H1 (cell line): ENCODE data around the gene IL1RAPL1. TPM values are rescaled to one million over a fixed set of nuclear protein-coding genes. Genes with fewer than 3 reads are reported as not detected.
A peak's percentile ranks its signal among the peaks of the same experiment; 100 is the strongest.

Source experiments
- CTCF ChIA-PET: fragments of 300-600 bp; sonication (Branson Sonifier 250); formaldehyde crosslinking; loops from one replicate; lab custom pipeline; 2021; ENCODE audit not compliant: partially characterized antibody; lab: Charles Lee
- POLR2A ChIA-PET: fragments of 300-600 bp; sonication (Branson Sonifier 250); formaldehyde crosslinking; loops from one replicate; lab custom pipeline; 2021; ENCODE audit warnings: inconsistent platforms; ENCODE audit not compliant: partially characterized antibody; lab: Charles Lee
- DNase-seq, 2 experiments: peaks; one replicate each; pipeline versions ENCODE4 v3.0.0 to v3.0.0-alpha.2; 2010 to 2022; ENCODE audit warnings: low spot score in 2 of 2, low read depth in 1 of 2, mixed read lengths in 1 of 2
- FAIRE-seq: peaks from 2 replicates; lab custom pipeline; 2011; peaks lifted over from hg19 to GRCh38; lab: Jason Lieb, UNC
- H2AFZ ChIP-seq: 2 replicates; pipeline ENCODE4 v1.8.1; 2012; ENCODE audit warnings: low read length, inconsistent platforms
- H2AK5ac ChIP-seq: 2 replicates; pipeline ENCODE4 v1.6.1; 2013; ENCODE audit warnings: low read depth, low read length
- H2BK120ac ChIP-seq: replicated peaks from 2 replicates; pipeline ENCODE3; 2013; ENCODE audit warnings: low read depth, low read length, inconsistent platforms
- H2BK12ac ChIP-seq: 2 replicates; pipeline ENCODE4 v1.6.1; 2013; ENCODE audit warnings: low read depth, low read length
- H2BK15ac ChIP-seq: 2 replicates; pipeline ENCODE4 v1.6.1; 2013; ENCODE audit warnings: low read length
- H2BK20ac ChIP-seq: 2 replicates; pipeline ENCODE4 v1.6.1; 2013; ENCODE audit warnings: low read length
- H2BK5ac ChIP-seq: 2 replicates; pipeline ENCODE4 v1.6.1; 2013; ENCODE audit warnings: low read depth, low read length
- H3K14ac ChIP-seq: 2 replicates; pipeline ENCODE4 v1.6.1; 2013; ENCODE audit warnings: inconsistent platforms; ENCODE audit not compliant: insufficient read length
- H3K18ac ChIP-seq: 2 replicates; pipeline ENCODE4 v1.6.1; 2013; ENCODE audit warnings: low read length; ENCODE audit errors: extremely low read depth
- H3K23ac ChIP-seq: 2 replicates; pipeline ENCODE4 v1.6.1; 2013; ENCODE audit warnings: inconsistent platforms; ENCODE audit not compliant: insufficient read length
- H3K23me2 ChIP-seq: 2 replicates; pipeline ENCODE4 v1.6.1; 2013; ENCODE audit warnings: low read depth, low read length
- H3K27ac ChIP-seq: 2 replicates; pipeline ENCODE4 v1.6.1; 2011; ENCODE audit warnings: low read depth, low read length, inconsistent platforms
- H3K27me3 ChIP-seq, 4 experiments: replicated peaks in 1 of 4; 1 replicate in 1 of 4; 2 replicates in 3 of 4; pipeline versions ENCODE4 v1.6.1 to v1.8.1; 2011 to 2013; ENCODE audit warnings: low read length in 3 of 4, mild to moderate bottlenecking in 3 of 4, inconsistent platforms in 2 of 4, mixed read lengths in 2 of 4, moderate library complexity in 1 of 4; ENCODE audit not compliant: control insufficient read depth in 3 of 4, insufficient read depth in 3 of 4; ENCODE audit errors: extremely low read depth in 1 of 4
- H3K36me3 ChIP-seq, 4 experiments: 2 replicates each; pipeline versions ENCODE4 v1.6.1 to v1.8.1; 2011 to 2013; ENCODE audit warnings: mild to moderate bottlenecking in 4 of 4, low read length in 3 of 4, moderate library complexity in 2 of 4, control low read depth in 1 of 4, inconsistent platforms in 1 of 4; ENCODE audit not compliant: insufficient read depth in 4 of 4, control insufficient read depth in 2 of 4
- H3K4ac ChIP-seq: replicated peaks from 2 replicates; pipeline ENCODE3; 2013; ENCODE audit warnings: low read length, low read depth, mixed read lengths, inconsistent platforms; ENCODE audit not compliant: insufficient read length
- H3K4me1 ChIP-seq, 4 experiments: replicated peaks in 1 of 4; 1 replicate in 1 of 4; 2 replicates in 3 of 4; pipeline versions ENCODE4 v1.6.1 to v1.8.1; 2011 to 2013; ENCODE audit warnings: low read length in 3 of 4, inconsistent platforms in 2 of 4, mixed read lengths in 1 of 4; ENCODE audit not compliant: insufficient read depth in 4 of 4, control insufficient read depth in 3 of 4
- H3K4me2 ChIP-seq, 2 experiments: 2 replicates each; pipeline versions ENCODE4 v1.6.1 to v1.8.1; 2011 to 2013; ENCODE audit warnings: low read depth in 2 of 2, low read length in 2 of 2, control low read depth in 1 of 2, inconsistent platforms in 1 of 2, mild to moderate bottlenecking in 1 of 2; ENCODE audit not compliant: insufficient read depth in 1 of 2
- H3K4me3 ChIP-seq, 4 experiments: fragments of 200-600, 300-600 bp in 1 of 4; sonication (generic), shearing (Covaris generic), sonication (Bioruptor Twin) in 1 of 4; 2 replicates each; pipeline versions ENCODE4 v1.5.1 to v1.8.1; 2011 to 2016; ENCODE audit warnings: low read length in 4 of 4, low read depth in 3 of 4, control low read depth in 2 of 4, inconsistent platforms in 2 of 4, mild to moderate bottlenecking in 2 of 4, mixed read lengths in 1 of 4, moderate library complexity in 1 of 4; ENCODE audit not compliant: insufficient read depth in 2 of 4; ENCODE audit errors: extremely low read depth in 1 of 4
- H3K56ac ChIP-seq: replicated peaks from 2 replicates; pipeline ENCODE3; 2013; ENCODE audit warnings: low read depth, mild to moderate bottlenecking, mixed read lengths, low read length, inconsistent platforms; ENCODE audit not compliant: insufficient read length
- H3K79me1 ChIP-seq: 2 replicates; pipeline ENCODE4 v1.6.1; 2013; ENCODE audit warnings: low read depth, low read length, control low read depth
- H3K79me2 ChIP-seq, 2 experiments: 2 replicates each; pipeline versions ENCODE4 v1.6.1 to v1.8.1; 2012 to 2013; ENCODE audit warnings: low read length in 2 of 2, mild to moderate bottlenecking in 2 of 2, inconsistent platforms in 1 of 2; ENCODE audit not compliant: insufficient read depth in 2 of 2, control insufficient read depth in 1 of 2
- H3K9ac ChIP-seq, 4 experiments: replicated peaks in 1 of 4; 1 replicate in 1 of 4; 2 replicates in 3 of 4; pipeline versions ENCODE4 v1.6.1 to v1.8.1; 2011 to 2013; ENCODE audit warnings: low read depth in 3 of 4, low read length in 3 of 4, control low read depth in 2 of 4, mild to moderate bottlenecking in 2 of 4, moderate library complexity in 2 of 4, inconsistent platforms in 1 of 4; ENCODE audit errors: extremely low read depth in 1 of 4
- H3K9me3 ChIP-seq, 2 experiments: 2 replicates each; pipeline versions ENCODE4 v1.6.1 to v1.8.1; 2012 to 2013; ENCODE audit warnings: mild to moderate bottlenecking in 2 of 2, moderate library complexity in 2 of 2, control low read depth in 1 of 2, inconsistent platforms in 1 of 2, low read depth in 1 of 2, low read length in 1 of 2, mixed read lengths in 1 of 2; ENCODE audit not compliant: insufficient read depth in 2 of 2
- H4K20me1 ChIP-seq, 2 experiments: replicated peaks in 1 of 2; 2 replicates each; pipeline versions ENCODE3 to v1.8.1; 2011 to 2013; ENCODE audit warnings: inconsistent platforms in 2 of 2, low read length in 2 of 2, mild to moderate bottlenecking in 1 of 2; ENCODE audit not compliant: insufficient read depth in 2 of 2, control insufficient read depth in 1 of 2
- H4K5ac ChIP-seq: 2 replicates; pipeline ENCODE4 v1.6.1; 2013; ENCODE audit warnings: low read length, low read depth, mixed read lengths, inconsistent platforms; ENCODE audit not compliant: insufficient read length
- H4K8ac ChIP-seq: 2 replicates; pipeline ENCODE4 v1.8.0; 2013; ENCODE audit warnings: mild to moderate bottlenecking, moderate library complexity, low read length, inconsistent platforms; ENCODE audit not compliant: insufficient read depth; ENCODE audit errors: extremely low read depth
- H4K91ac ChIP-seq: replicated peaks from 2 replicates; pipeline ENCODE3; 2013; ENCODE audit warnings: low read length, mixed read lengths, inconsistent platforms; ENCODE audit not compliant: insufficient read length
- BRCA1 ChIP-seq: IDR thresholded peaks from 2 replicates; pipeline ENCODE4 v1.6.1; 2012; ENCODE audit warnings: low read depth, low read length, improper control_type of control experiment
- CBX8 ChIP-seq: fragments of 300-800, 300-1000 bp; sonication (generic); IDR thresholded peaks from 2 replicates; pipeline ENCODE4 v1.7.1; 2016; ENCODE audit warnings: low read depth, low read length, borderline replicate concordance
- CHD2 ChIP-seq: IDR thresholded peaks from 2 replicates; pipeline ENCODE4 v1.6.1; 2012; ENCODE audit warnings: low read length, improper control_type of control experiment
- CTBP2 ChIP-seq: IDR thresholded peaks from 2 replicates; pipeline ENCODE4 v1.7.0; 2011; ENCODE audit warnings: borderline replicate concordance, mild to moderate bottlenecking, moderate library complexity, mixed read lengths, low read length; ENCODE audit not compliant: insufficient read depth, insufficient read length
- GABPA ChIP-seq: IDR thresholded peaks from 2 replicates; pipeline ENCODE4 v1.6.1; 2011; ENCODE audit warnings: mild to moderate bottlenecking, low read length, moderate library complexity, borderline replicate concordance; ENCODE audit not compliant: insufficient read depth
- NRF1 ChIP-seq: IDR thresholded peaks from 2 replicates; pipeline ENCODE4 v1.6.1; 2011; ENCODE audit warnings: mild to moderate bottlenecking, low read depth, low read length, improper control_type of control experiment
- PHF8 ChIP-seq: fragments of 200-600 bp; sonication (generic); conservative IDR thresholded peaks from 2 replicates; pipeline ENCODE4 v1.7.1; 2012; ENCODE audit warnings: low read depth, mild to moderate bottlenecking, inconsistent platforms, low read length, moderate library complexity
- POLR2A ChIP-seq, 2 experiments: IDR thresholded peaks; 1 replicate in 1 of 2; 2 replicates in 1 of 2; pipeline ENCODE4 v1.6.1; 2011; ENCODE audit warnings: low read depth in 2 of 2, low read length in 2 of 2, mild to moderate bottlenecking in 2 of 2; ENCODE audit errors: control extremely low read depth in 1 of 2
- POU5F1 ChIP-seq: IDR thresholded peaks from 2 replicates; pipeline ENCODE4 v1.6.1; 2011; ENCODE audit warnings: low read depth, mild to moderate bottlenecking, low read length, moderate library complexity
- SIRT6 ChIP-seq: IDR thresholded peaks from one replicate; pipeline ENCODE4 v1.7.1; 2012; ENCODE audit warnings: low read length, inconsistent platforms
- SUZ12 ChIP-seq: fragments of 200-600 bp; sonication (generic); IDR thresholded peaks from 2 replicates; pipeline ENCODE4 v1.6.1; 2012; ENCODE audit warnings: mild to moderate bottlenecking, inconsistent platforms, low read length, moderate library complexity, mixed read lengths
- TEAD4 ChIP-seq: IDR thresholded peaks from 2 replicates; pipeline ENCODE4 v1.6.1; 2012; ENCODE audit warnings: low read depth, low read length, inconsistent platforms, mixed read lengths
- ZNF274 ChIP-seq: IDR thresholded peaks from 2 replicates; pipeline ENCODE4 v1.7.0; 2012; ENCODE audit warnings: low read length, borderline replicate concordance; ENCODE audit errors: extremely low read depth
- WGBS, 2 experiments: shearing (Covaris generic) in 1 of 2; methylation state at CpG; one replicate each; pipeline versions ENCODE4 v1.1.6 to v1.1.7; 2013 to 2015; ENCODE audit warnings: low lambda C conversion rate in 2 of 2, mixed read lengths in 2 of 2, inconsistent platforms in 1 of 2, low coverage in 1 of 2, missing lambda C conversion rate in 1 of 2; ENCODE audit not compliant: insufficient replicate concordance in 2 of 2, insufficient coverage in 1 of 2, insufficient read length in 1 of 2; ENCODE audit errors: extremely low coverage in 1 of 2, missing lambda C conversion rate in 1 of 2; 5-methylcytosine and 5-hydroxymethylcytosine counted together
- polyA plus RNA-seq, 7 experiments: library from polyadenylated mRNA; depleted of rRNA in 3 of 7; stranded (reverse) in 5 of 7; unstranded in 2 of 7; fragments of >200 nt in 5 of 7; fragments of 200-250 nt in 2 of 7; gene quantifications; 1 replicate in 5 of 7; 2 replicates in 1 of 7; 4 replicates in 1 of 7; pipeline versions ENCODE4 v1.2.1 to v1.2.3, GENCODE V29; 2011 to 2013; ENCODE audit warnings: missing spikeins in 2 of 7, mixed read lengths in 2 of 7
- total RNA-seq: library from RNA; stranded (reverse); fragmentation: NEBNext Ultra II Directional; extraction: Animal tissue kit (Norgen Biotek cat#: 25700); gene quantifications from 2 replicates; pipeline ENCODE4 v1.2.1, GENCODE V29; 2021
- TF ChIP-seq, protein P1 (sequence below): IDR thresholded peaks from 2 replicates; pipeline ENCODE4 v1.6.1; 2011; ENCODE audit warnings: low read length, improper control_type of control experiment

IL1RAPL1 gene
- total and polyA plus RNA-seq, 2 of the 8 experiments (the other 6 are each of a cell fraction or from before 2014, with no cell fraction given), result 0.11 to 0.35 TPM

DNA sequence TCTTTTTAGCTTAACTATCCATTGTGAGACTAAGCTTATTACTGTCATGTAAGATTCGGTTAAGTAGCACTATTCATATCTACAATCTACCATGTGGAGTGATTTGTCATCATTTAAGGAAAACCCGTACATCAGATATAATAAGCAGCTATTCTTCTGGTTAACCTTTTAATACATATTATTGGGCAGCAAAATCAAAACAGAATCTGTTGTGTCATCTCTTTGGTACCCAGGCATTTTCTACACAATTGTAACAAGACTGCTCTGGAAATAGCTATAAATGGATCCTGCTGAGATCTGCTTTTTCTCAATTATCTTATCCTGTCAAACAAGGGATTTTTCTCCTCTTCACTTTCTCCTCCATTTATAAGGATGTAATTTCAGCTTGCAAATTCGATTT is 1106.7 kb downstream of the IL1RAPL1 start:
- Histone ChIP-seq H4K91ac (no peak overlapping the region), H3K4me3 (no peak overlapping the region), H2AK5ac (no peak overlapping the region), H3K56ac (no peak overlapping the region), H3K18ac (no peak overlapping the region), H3K9ac (no peak overlapping the region), H3K79me1 (no peaks in the 10 kb centered on the region), H2BK12ac (no peak overlapping the region), H3K9me3 (no peaks in the 10 kb centered on the region), H4K8ac (no peak overlapping the region), H3K27ac (no peak overlapping the region), H2AFZ (no peak overlapping the region), H2BK5ac (no peak overlapping the region), H4K5ac (no peak overlapping the region), H3K79me2 (no peaks in the 10 kb centered on the region), H3K23me2 (no peaks in the 10 kb centered on the region), H3K23ac (no peak overlapping the region), H2BK15ac (no peak overlapping the region), H3K27me3 (no peaks in the 10 kb centered on the region), H3K4me1 (no peaks in the 10 kb centered on the region), H4K20me1 (no peaks in the 10 kb centered on the region), H3K14ac (no peak overlapping the region), H2BK20ac (no peak overlapping the region), H3K4me2 (no peak overlapping the region), H3K4ac (no peak overlapping the region), H2BK120ac (no peak overlapping the region), H3K36me3 (no peaks in the 10 kb centered on the region)
- POLR2A ChIA-PET, result no interaction called here
- DNase-seq (no peak), FAIRE-seq (peak; percentile 7)
- WGBS, 2 experiments, result 79% methylated on average over 3 of the region's 3 CpGs; no CpG with 5 or more reads in 1 of the 2 experiments
- CTCF ChIA-PET, result no interaction called here
- no peak for TF ChIP-seq NRF1
- no peak for TF ChIP-seq SUZ12
- no peak for TF ChIP-seq CTBP2
- no peak for TF ChIP-seq POU5F1
- TF ChIP-seq, protein P1, sequence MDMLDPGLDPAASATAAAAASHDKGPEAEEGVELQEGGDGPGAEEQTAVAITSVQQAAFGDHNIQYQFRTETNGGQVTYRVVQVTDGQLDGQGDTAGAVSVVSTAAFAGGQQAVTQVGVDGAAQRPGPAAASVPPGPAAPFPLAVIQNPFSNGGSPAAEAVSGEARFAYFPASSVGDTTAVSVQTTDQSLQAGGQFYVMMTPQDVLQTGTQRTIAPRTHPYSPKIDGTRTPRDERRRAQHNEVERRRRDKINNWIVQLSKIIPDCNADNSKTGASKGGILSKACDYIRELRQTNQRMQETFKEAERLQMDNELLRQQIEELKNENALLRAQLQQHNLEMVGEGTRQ, result no peak
- TF ChIP-seq CHD2, result no peak
- TF ChIP-seq ZNF274, result no peak
- TF ChIP-seq CBX8, result no peak
- TF ChIP-seq POLR2A (IDR thresholded peaks at IDR 0.05; ENCODE audit: control extremely low read depth in 1 of 2, low read depth in 2 of 2, low read length in 2 of 2), result no peak
- no peak for TF ChIP-seq TEAD4
- no peak for TF ChIP-seq PHF8
- TF ChIP-seq SIRT6, result no peak
- TF ChIP-seq BRCA1, result no peak
- TF ChIP-seq GABPA, result no peak
